Erythroblast (primary cell): ENCODE results near the gene FAM131C.

Experiments used
- GATA1 ChIP-seq: IDR thresholded peaks from 2 replicates; pipeline ENCODE4 v1.6.1; 2011; ENCODE audit warnings: low read depth, mild to moderate bottlenecking, control low read depth, low read length, moderate library complexity
- POLR2A ChIP-seq: IDR thresholded peaks from 2 replicates; pipeline ENCODE4 v1.6.1; 2011; ENCODE audit warnings: mild to moderate bottlenecking, low read length

DNA sequence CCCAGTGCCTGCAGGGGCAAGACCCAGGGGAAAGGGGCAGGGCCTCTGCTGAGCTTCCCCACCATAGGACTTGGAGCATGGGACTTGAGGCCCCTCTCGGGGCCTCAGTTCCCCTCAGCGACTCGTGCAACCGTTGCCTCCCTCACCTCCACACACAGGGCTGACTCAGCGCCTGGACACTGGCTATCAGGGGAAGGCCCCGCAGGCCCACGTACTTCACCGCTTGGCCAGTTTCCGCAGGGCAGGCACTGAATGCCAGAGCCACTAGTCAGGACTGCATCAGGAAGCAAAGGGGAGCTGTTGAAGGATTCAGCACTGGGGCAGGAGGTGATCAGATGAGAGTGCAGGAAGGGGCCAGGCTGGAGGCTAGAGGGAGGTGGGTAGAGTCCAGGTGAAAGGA lies 15.5 kb upstream of the FAM131C start:
- TF ChIP-seq POLR2A (no peak), GATA1 (no peak)
